GM13977 (cell line): ENCODE data around the gene TOP2B.

Experiments used
- DNase-seq: peaks from one replicate; pipeline ENCODE4 v3.0.0; 2012; ENCODE audit warnings: low spot score
- CTCF ChIP-seq: IDR thresholded peaks from 2 replicates; pipeline ENCODE4 v1.5.1; 2012; ENCODE audit warnings: mild to moderate bottlenecking, control low read depth; ENCODE audit not compliant: insufficient read depth; ENCODE audit errors: extremely low read depth, missing control alignments
- in situ Hi-C: fragments of 300-500 bp; cut with MboI; formaldehyde crosslinking; loops from one replicate; pipeline ENCODE4 v1.12.0; 2022; ENCODE audit warnings: low sequenced_read_pairs, low pct_unique_long_range_greater_than_20kb, mixed read lengths, inconsistent platforms; ENCODE audit not compliant: unreplicated experiment

TOP2B gene

GRCh38 chr3:25687742-25688141 lies 23.0 kb upstream of the TOP2B start:
- in situ Hi-C loops: no loop called here
- no peak for DNase-seq
- TF ChIP-seq CTCF: no peak

- TF ChIP-seq CTCF: no peak
- in situ Hi-C loops: no loop called here
- DNase-seq: no peak
Observed at GRCh38 chr3:25686766-25687165, 22.1 kb upstream of the TOP2B start.

GRCh38 chr3:25683882-25684281 lies 19.2 kb upstream of the TOP2B start:
- no peak for TF ChIP-seq CTCF
- in situ Hi-C loops: no loop called here
- DNase-seq: no peak

GRCh38 chr3:25683410-25683809 lies 18.7 kb upstream of the TOP2B start:
- TF ChIP-seq CTCF: no peak
- in situ Hi-C loops: no loop called here
- DNase-seq: no peak

- no peak for TF ChIP-seq CTCF
- no peak for DNase-seq
- in situ Hi-C loops: no loop called here
Observed at GRCh38 chr3:25679642-25680302, 15.1 kb upstream of the TOP2B start.

- TF ChIP-seq CTCF: no peak
- DNase-seq: no peak
- in situ Hi-C loops: no loop called here
Observed at GRCh38 chr3:25679166-25679565, 14.5 kb upstream of the TOP2B start.
